Keratinocyte (primary cell): Measurements from ENCODE around the gene SORL1. TPM values are rescaled to one million over a fixed set of nuclear protein-coding genes. Genes with fewer than 3 reads are reported as not detected.

Experiments used
- DNase-seq: peaks from one replicate; pipeline ENCODE4 v3.0.0-alpha.2; 2011; ENCODE audit warnings: low read depth, missing footprints, low spot score
- FAIRE-seq: peaks from 2 replicates; lab custom pipeline; 2011; peaks lifted over from hg19 to GRCh38; lab: Jason Lieb, UNC
- H2AFZ ChIP-seq: 2 replicates; pipeline ENCODE4 v1.6.0; 2012; ENCODE audit warnings: low read length, control low read depth, inconsistent platforms; ENCODE audit not compliant: control insufficient read depth
- H3K27ac ChIP-seq: 2 replicates; pipeline ENCODE4 v1.5.1; 2011; ENCODE audit warnings: low read length; ENCODE audit not compliant: control insufficient read depth, insufficient read depth
- H3K27me3 ChIP-seq: 3 replicates; pipeline ENCODE4 v1.6.0; 2011; ENCODE audit warnings: low read length; ENCODE audit not compliant: control insufficient read depth, insufficient read depth; ENCODE audit errors: extremely low read depth
- H3K36me3 ChIP-seq, 2 experiments: 2 replicates in 1 of 2; 3 replicates in 1 of 2; pipeline ENCODE4 v1.5.1; 2011; ENCODE audit warnings: low read length in 2 of 2, mild to moderate bottlenecking in 1 of 2; ENCODE audit not compliant: control insufficient read depth in 2 of 2, insufficient read depth in 2 of 2; ENCODE audit errors: extremely low read depth in 1 of 2
- H3K4me1 ChIP-seq: 3 replicates; pipeline ENCODE4 v1.5.1; 2011; ENCODE audit warnings: low read length; ENCODE audit not compliant: control insufficient read depth, insufficient read depth; ENCODE audit errors: extremely low read depth
- H3K4me2 ChIP-seq: 3 replicates; pipeline ENCODE4 v1.6.0; 2011; ENCODE audit warnings: low read depth, low read length; ENCODE audit not compliant: control insufficient read depth, insufficient read depth; ENCODE audit errors: extremely low read depth
- H3K4me3 ChIP-seq, 3 experiments: fragments of 200-600 bp in 1 of 3; sonication (generic) in 1 of 3; 2 replicates in 2 of 3; 3 replicates in 1 of 3; pipeline ENCODE4 v1.5.1; 2011 to 2016; ENCODE audit warnings: low read length in 3 of 3, mild to moderate bottlenecking in 3 of 3, control low read depth in 2 of 3, inconsistent platforms in 1 of 3, low read depth in 1 of 3, mixed read lengths in 1 of 3, mixed run types in 1 of 3, moderate library complexity in 1 of 3; ENCODE audit not compliant: control insufficient read depth in 2 of 3, insufficient read depth in 2 of 3; ENCODE audit errors: extremely low read depth in 1 of 3
- H3K79me2 ChIP-seq: 2 replicates; pipeline ENCODE4 v1.6.0; 2012; ENCODE audit warnings: low read length; ENCODE audit not compliant: control insufficient read depth, insufficient read depth
- H3K9ac ChIP-seq: 3 replicates; pipeline ENCODE4 v1.6.0; 2011; ENCODE audit warnings: low read length; ENCODE audit not compliant: control insufficient read depth, insufficient read depth; ENCODE audit errors: extremely low read depth
- H3K9me1 ChIP-seq: 3 replicates; pipeline ENCODE4 v1.6.0; 2011; ENCODE audit warnings: low read length; ENCODE audit not compliant: control insufficient read depth, insufficient read depth; ENCODE audit errors: extremely low read depth
- H3K9me3 ChIP-seq: 2 replicates; pipeline ENCODE4 v1.5.1; 2012; ENCODE audit warnings: low read depth, low read length; ENCODE audit not compliant: control insufficient read depth
- H4K20me1 ChIP-seq: 3 replicates; pipeline ENCODE4 v1.6.0; 2011; ENCODE audit warnings: low read length; ENCODE audit not compliant: control insufficient read depth, insufficient read depth; ENCODE audit errors: extremely low read depth
- EZH2 ChIP-seq: IDR thresholded peaks from one replicate; pipeline ENCODE4 v1.6.1; 2012; ENCODE audit warnings: inconsistent platforms, mild to moderate bottlenecking, low read length, moderate library complexity
- dilution Hi-C: fragments of 300-500 bp; cut with MboI; formaldehyde crosslinking; loops from one replicate; pipeline ENCODE4 v1.7.0; 2020; ENCODE audit warnings: low sequenced_read_pairs; ENCODE audit not compliant: extremely low pct_ligation_motif_present
- polyA plus RNA-seq, 5 experiments: library from polyadenylated mRNA; depleted of rRNA in 3 of 5; stranded (reverse) in 3 of 5; stranded (forward) in 1 of 5; unstranded in 1 of 5; fragments of >200 nt; gene quantifications; 1 replicate in 1 of 5; 2 replicates in 3 of 5; 3 replicates in 1 of 5; pipeline versions ENCODE4 v1.2.1 to v1.2.3, GENCODE V29; 2011 to 2012; ENCODE audit warnings: missing spikeins in 2 of 5, low read depth in 1 of 5, low replicate concordance in 1 of 5
- TF ChIP-seq, protein P1 (sequence below), 3 experiments: IDR thresholded peaks in 1 of 3; conservative IDR thresholded peaks in 1 of 3; optimal IDR thresholded peaks in 1 of 3; 2 replicates in 2 of 3; 3 replicates in 1 of 3; pipeline versions ENCODE3 to v1.5.1; 2011; ENCODE audit warnings: low read length in 3 of 3, mild to moderate bottlenecking in 3 of 3, moderate library complexity in 2 of 3, control low read depth in 1 of 3, inconsistent platforms in 1 of 3; ENCODE audit not compliant: insufficient read depth in 2 of 3; ENCODE audit errors: extremely low read depth in 1 of 3

The SORL1 gene
- polyA plus RNA-seq, 1 donor (not counting 4 experiments of a cell fraction or from before 2014, with no cell fraction given) = 38.9 TPM

DNA sequence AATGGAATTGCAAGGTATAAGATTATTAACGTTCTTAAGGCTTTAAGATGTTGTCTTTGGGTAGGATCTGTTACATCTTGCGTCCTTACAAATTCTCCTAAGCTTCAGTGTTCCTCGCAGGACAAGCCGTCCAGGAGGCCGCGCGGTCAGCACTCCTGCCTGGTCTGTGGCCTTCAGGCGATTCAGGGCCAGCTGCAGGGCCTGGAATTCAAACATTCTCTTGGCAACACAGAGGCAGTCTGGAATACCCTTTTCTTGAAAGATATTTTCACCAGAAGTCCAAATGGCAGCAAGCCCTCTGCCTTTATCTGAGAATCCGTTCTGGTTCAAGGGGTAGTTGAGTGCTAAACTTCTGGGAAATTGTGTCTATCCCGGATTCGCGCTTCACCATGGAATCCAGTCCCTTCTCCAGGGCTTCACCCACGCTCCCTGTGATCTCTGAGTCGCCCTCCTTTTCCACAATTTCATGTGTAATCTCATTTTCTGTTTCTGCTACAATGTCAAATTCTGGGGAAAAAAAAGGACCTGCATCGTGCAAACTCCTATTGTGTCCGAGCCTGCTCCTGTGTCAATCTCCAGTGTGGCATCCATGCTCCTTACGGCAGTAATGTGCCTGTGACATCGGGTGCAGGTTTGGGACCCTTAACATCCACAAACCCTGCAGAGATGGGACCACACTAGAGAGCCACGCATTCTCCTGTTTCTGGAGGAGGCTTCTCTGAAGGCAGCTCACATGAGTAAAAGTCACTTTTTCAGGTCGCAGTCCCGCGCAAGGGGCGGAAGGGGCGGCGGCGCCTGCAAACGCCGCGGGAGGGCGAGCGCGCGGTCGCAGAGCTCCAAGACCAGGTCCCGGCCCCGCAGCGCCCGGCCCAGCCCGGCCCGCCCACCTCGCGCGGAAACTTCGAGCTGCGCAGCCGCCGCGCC is 25.4 kb upstream of the SORL1 start:
- no peak overlapping the region for H3K9ac ChIP-seq
- no peak overlapping the region for H3K27ac ChIP-seq
- no peak overlapping the region for H2AFZ ChIP-seq
- H3K9me1 ChIP-seq = no peaks in the 10 kb centered on the region
- no peaks in the 10 kb centered on the region for H3K4me1 ChIP-seq
- H3K4me2 ChIP-seq = peak overlapping the region; percentile 65
- peak overlapping the region in 1 of 3 experiments; percentile 29 for H3K4me3 ChIP-seq
- TF ChIP-seq, protein P1, sequence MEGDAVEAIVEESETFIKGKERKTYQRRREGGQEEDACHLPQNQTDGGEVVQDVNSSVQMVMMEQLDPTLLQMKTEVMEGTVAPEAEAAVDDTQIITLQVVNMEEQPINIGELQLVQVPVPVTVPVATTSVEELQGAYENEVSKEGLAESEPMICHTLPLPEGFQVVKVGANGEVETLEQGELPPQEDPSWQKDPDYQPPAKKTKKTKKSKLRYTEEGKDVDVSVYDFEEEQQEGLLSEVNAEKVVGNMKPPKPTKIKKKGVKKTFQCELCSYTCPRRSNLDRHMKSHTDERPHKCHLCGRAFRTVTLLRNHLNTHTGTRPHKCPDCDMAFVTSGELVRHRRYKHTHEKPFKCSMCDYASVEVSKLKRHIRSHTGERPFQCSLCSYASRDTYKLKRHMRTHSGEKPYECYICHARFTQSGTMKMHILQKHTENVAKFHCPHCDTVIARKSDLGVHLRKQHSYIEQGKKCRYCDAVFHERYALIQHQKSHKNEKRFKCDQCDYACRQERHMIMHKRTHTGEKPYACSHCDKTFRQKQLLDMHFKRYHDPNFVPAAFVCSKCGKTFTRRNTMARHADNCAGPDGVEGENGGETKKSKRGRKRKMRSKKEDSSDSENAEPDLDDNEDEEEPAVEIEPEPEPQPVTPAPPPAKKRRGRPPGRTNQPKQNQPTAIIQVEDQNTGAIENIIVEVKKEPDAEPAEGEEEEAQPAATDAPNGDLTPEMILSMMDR (optimal IDR thresholded peaks at IDR 0.05 in 1 of 3, IDR thresholded peaks at IDR 0.05 in 1 of 3, conservative IDR thresholded peaks at IDR 0.05 in 1 of 3; ENCODE audit: extremely low read depth in 1 of 3, insufficient read depth in 2 of 3, low read length in 3 of 3) = no peak
- TF ChIP-seq EZH2 = peak; percentile 10
- H3K9me3 ChIP-seq = no peaks in the 10 kb centered on the region
- H4K20me1 ChIP-seq = no peaks in the 10 kb centered on the region
- H3K27me3 ChIP-seq = peaks cover 26% of the 10 kb centered on the region
- no peaks in the 10 kb centered on the region for H3K36me3 ChIP-seq
- dilution Hi-C loops = no loop called here
- H3K79me2 ChIP-seq = no peaks in the 10 kb centered on the region
- no peak for DNase-seq
- no peak for FAIRE-seq

- Histone ChIP-seq H3K9me1 (no peaks in the 10 kb centered on the region), H2AFZ (no peak overlapping the region), H3K79me2 (no peaks in the 10 kb centered on the region), H4K20me1 (no peaks in the 10 kb centered on the region), H3K27ac (no peak overlapping the region), H3K4me2 (peak overlapping the region; percentile 65), H3K9ac (no peak overlapping the region), H3K9me3 (no peaks in the 10 kb centered on the region), H3K27me3 (peaks cover 26% of the 10 kb centered on the region), H3K4me3 (peak overlapping the region in 1 of 3 experiments; percentile 29), H3K4me1 (no peaks in the 10 kb centered on the region), H3K36me3 (no peaks in the 10 kb centered on the region)
- TF ChIP-seq EZH2 = no peak
- TF ChIP-seq, protein P1 (optimal IDR thresholded peaks at IDR 0.05 in 1 of 3, IDR thresholded peaks at IDR 0.05 in 1 of 3, conservative IDR thresholded peaks at IDR 0.05 in 1 of 3; ENCODE audit: extremely low read depth in 1 of 3, insufficient read depth in 2 of 3, low read length in 3 of 3) = no peak
- dilution Hi-C loops = no loop called here
- DNase-seq (no peak), FAIRE-seq (no peak)
These were observed 24.7 kb upstream of the SORL1 start for GRCh38 chr11:121427400-121427744.
